GM18520 (cell line): ENCODE data around the gene RALBP1.

Source experiments
- ATAC-seq: cut with Tn5 transposase; IDR thresholded peaks from one replicate; pipeline ENCODE4 v1.9.1; 2021; ENCODE audit not compliant: unreplicated experiment

Gene RALBP1

GRCh38 chr18:9507565-9508088 is 32.3 kb downstream of the RALBP1 start:
- no peak for ATAC-seq

DNA sequence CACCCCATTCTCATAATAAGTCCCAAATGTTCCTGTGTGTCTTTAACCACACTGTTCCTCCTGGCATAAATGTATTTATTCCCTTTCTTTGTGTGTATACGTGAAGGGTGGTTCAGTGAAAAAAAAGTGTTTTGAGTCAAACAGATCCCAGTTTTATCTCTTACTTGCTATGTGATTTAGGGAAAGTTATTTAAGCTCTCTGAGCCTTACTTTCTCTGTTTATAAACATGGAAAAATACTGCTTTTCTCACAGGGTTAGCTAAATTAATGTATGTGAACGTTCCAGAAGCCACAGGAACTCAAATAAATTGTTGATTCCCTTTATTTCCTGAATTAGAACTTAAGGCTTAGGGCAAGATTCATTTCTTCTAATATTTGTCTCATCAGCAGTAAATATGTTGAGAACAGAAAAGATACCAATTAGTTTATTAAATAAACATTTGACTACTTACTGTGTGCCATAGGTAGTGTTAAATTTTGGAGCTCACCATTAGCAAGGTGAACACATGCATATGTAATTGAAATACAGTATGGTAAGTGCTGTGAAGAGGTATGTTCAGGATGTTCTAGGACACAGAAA is 33.2 kb downstream of the RALBP1 start:
- ATAC-seq: no peak

DNA sequence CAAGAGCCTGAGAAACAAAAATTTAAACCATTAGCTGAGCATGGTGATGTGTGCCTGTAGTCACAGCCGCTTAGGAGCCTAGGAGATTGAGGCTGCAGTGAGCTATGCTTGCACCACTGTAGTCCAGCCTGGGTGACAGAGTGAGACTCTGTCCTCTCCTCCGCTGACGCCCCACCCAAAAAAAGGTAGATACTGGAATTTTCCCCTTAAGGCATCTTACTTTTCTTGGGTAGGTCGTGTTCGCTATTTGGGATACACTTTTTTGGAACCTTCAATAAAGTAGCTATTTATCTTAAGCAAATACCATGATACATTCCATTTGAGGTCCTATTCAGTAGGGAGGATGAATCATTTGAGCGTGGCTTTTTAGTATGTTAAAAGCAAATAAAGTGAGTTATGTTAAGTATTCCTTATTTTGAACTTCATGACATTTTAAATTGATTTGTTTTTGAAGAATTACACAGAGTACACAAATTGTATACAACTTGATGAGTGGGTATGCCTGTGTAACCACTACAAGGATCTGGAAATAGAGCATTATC is 38.7 kb downstream of the RALBP1 start:
- ATAC-seq: no peak

DNA sequence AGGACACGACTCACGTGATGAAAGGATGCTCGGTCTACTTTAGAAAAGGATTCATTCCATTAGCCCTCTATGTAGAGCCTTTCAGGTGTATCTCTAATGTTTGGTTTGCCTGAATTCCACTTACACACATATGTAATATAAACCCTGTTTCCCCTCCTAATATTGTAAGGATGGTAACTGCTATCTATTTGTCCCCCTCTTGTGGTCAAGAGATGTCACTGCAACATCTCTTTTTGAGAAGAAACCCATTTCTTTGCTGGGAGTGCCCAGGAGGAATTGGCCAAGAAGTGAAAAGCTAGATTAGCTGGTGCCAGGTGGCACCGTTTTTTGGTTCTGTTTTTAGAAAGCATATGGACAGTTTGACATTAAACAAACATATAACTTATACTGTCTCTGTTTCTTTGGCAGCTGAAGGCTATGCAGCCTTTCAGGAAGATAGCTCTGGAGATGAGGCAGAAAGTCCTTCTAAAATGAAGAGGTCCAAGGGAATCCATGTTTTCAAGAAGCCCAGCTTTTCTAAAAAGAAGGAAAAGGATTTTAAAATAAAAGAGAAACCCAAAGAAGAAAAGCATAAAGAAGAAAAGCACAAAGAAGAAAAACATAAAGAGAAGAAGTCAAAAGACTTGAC is 41.2 kb downstream of the RALBP1 start:
- ATAC-seq: no peak

DNA sequence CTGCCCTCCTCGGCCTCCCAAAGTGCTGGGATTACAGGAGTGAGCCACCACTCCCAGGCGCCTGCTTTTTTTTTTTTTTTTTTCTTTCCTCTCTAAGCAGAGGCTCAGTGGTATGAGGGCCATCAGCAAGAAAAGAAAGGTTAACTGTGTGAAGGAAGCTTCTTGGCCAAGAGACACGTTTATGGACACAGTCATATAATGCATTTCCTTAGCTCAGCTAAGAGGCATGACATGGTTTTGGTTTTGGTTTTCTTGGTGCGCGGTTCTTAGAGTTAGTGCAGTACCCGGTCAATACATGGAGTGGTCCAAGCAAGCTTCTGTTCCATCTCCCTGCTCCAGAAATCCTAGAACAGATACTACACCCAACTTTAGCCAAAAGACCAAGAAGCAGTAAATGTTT is 42.6 kb downstream of the RALBP1 start:
- no peak for ATAC-seq

DNA sequence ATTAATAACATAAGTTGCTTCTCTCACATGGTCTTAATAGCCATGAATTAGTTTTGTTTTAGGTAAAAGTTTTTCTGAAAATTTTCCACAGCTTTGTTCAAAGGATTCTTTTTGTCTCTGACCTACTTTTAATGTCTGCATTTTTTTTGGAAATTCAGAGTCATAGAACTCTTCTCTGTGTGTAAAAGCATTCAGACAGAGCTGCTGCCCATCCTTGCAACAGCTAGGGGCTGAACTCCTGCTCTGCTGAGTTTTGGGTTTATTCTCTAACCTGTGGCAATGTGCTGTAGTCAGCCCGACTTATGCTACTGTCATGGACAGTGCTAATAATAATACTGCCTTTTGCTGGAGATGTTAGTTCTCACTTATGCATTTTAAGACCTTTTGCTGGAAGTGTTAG is 44.1 kb downstream of the RALBP1 start:
- ATAC-seq: no peak

DNA sequence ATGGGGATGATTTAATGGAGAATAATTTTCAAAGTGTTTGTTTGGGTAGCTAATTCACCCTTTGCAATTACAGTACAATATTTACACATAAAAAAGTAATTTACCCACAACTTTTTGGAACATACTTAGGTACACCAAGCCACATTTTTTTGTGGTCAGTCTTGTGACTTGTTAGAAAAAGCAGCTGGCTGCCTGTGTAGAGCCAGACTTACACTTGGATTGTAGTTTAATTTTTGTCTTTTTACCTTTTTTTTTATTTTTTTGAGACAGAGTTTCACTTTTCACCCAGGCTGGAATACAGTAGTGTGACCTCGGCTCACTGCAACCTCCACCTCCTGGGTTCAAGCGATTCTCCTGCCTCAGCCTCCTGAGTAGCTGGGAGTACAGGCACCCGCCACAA is 45.4 kb downstream of the RALBP1 start:
- no peak for ATAC-seq

DNA sequence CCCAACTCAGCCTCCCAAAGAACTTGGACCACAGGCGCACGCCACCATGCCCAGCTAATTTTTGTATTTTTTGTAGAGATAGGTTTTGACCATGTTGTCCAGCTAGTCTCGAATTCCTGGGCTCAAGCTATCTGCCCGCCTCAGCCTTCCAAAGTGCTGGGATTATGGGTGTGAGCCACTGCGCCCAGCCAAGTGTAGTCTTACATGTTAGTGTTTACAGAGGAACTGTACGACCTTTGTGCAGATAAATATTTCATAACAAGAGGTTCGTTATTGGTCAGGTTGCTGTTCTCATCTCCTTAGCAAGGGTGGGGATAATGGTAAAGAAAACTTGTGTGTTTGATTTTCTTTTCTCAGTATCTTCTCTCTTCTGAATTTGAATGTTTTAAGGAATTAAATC is 46.5 kb downstream of the RALBP1 start:
- no peak for ATAC-seq

DNA sequence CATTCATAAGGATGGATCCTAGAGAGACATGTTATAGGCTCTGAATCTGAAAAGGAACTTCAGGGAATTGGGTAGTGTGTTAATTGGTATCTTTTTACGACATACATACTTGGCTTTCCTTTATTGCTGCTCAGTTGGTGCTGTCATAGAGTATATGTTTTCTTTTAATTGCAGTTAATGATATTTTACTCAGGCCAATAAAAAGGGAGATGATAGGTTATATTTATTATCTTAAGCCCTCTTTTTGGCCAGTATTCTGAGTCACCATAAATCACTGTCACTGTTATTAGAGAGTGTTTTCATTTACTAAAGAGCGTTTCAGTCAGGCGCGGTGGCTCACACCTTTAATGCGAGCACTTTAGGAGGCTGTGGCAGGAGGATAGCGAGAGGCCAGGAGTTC is 47.6 kb downstream of the RALBP1 start:
- no peak for ATAC-seq

DNA sequence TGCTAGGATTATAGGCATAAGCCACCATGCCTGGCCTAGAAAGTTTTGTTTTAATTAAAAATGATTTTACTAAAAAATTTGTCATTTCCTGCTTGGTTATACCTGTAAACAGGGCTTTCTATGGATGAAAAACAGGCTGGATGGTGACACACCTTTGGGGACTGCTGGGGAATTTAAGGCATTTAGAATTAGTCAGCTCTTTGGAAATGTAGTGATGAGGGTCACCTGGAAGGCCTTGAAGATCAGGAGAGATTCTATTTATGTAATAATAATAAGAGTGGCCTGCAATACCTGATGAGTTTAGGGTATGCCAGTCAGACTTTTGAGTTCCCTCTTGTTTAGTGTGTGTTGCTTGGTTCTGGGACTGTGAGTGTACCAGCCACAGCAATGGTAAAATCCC is 51.1 kb downstream of the RALBP1 start:
- no peak for ATAC-seq

GRCh38 chr18:9530226-9531009 is 55.1 kb downstream of the RALBP1 start:
- ATAC-seq: no peak

DNA sequence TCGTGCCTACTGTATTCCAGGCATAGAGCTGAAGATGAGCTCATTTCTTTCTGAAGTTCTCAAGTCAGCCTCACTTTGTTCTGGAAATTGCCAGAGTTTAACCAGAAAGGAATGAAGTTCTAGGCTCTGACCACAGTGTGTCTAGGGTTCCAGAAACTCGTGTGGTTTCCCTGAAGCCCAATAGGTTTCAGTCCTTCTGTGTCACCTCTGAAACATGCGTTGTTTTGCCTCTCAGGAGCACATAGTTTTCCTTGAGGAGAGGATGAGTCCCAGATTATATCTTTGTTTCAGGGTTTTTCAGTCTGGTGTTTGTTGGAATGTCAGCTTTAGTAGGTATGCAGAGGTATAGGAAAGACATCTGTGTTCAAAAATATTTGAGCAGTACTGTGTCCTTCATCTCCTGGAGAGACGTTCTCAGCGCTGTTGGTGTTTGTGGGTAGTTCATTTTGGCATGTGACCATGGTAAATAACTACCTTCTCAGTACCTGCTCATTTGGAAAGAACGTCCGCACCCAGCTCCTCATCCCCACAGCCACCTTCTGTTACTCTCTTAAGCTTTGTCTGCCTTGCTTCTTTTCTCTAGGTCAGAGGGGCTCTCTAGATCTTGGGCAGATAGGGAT is 56.6 kb downstream of the RALBP1 start:
- no peak for ATAC-seq

- ATAC-seq: no peak
Observed at GRCh38 chr18:9534844-9535243, 59.5 kb downstream of the RALBP1 start.

- ATAC-seq: no peak
Observed at GRCh38 chr18:9535430-9535991, 60.2 kb downstream of the RALBP1 start.

- no peak for ATAC-seq
Observed at GRCh38 chr18:9536354-9537152, 61.2 kb downstream of the RALBP1 start.

- ATAC-seq: no peak
Observed at GRCh38 chr18:9537677-9538076, 62.4 kb downstream of the RALBP1 start.

GRCh38 chr18:9539283-9539682 is 64.0 kb downstream of the RALBP1 start:
- ATAC-seq: no peak

DNA sequence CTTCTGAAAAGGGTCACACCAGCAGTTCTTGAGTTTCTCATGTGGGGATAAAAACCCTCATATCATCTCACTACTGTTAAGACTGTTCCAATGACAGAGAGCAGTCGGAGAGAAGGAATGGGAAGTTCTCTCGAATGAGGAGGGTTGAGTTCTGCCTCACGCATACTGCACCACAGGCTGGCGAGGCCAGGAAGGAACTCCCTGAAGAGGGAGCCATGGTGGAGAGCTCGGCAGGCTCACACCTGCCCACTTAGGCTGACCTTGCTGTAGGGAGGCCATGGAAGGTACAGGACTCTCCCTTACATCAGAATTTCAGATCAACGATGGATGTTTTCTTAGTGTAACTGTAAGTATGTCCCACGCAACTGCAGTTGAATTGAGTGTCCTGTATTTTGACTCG is 64.6 kb downstream of the RALBP1 start:
- no peak for ATAC-seq

GRCh38 chr18:9542924-9543323 is 67.6 kb downstream of the RALBP1 start:
- ATAC-seq: no peak

- ATAC-seq: no peak
Observed at GRCh38 chr18:9545029-9545428, 69.7 kb downstream of the RALBP1 start.
